Measurements from ENCODE around the gene MCM9. TPM values are rescaled to one million over a fixed set of nuclear protein-coding genes. Genes with fewer than 3 reads are reported as not detected.

The MCM9 gene
- total and polyA plus RNA-seq, 2 of the 13 experiments (the other 11 are each of a cell fraction or from before 2014, with no cell fraction given) = 3.8 to 17.2 TPM

- TF ChIP-seq, protein P1, sequence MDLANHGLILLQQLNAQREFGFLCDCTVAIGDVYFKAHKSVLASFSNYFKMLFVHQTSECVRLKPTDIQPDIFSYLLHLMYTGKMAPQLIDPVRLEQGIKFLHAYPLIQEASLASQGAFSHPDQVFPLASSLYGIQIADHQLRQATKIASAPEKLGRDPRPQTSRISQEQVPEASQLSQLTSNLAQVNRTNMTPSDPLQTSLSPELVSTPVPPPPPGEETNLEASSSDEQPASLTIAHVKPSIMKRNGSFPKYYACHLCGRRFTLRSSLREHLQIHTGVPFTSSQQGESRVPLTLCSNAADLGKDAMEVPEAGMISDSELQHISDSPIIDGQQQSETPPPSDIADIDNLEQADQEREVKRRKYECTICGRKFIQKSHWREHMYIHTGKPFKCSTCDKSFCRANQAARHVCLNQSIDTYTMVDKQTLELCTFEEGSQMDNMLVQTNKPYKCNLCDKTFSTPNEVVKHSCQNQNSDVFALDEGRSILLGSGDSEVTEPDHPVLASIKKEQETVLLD (CRISPR knock-in tag; IDR thresholded peaks at IDR 0.05; ENCODE audit: low read depth) = peak; percentile 60
- TF ChIP-seq FOXK2 (IDR thresholded peaks at IDR 0.05) = no peak
- peak; percentile 29; the same call in 1 of the 2 replicates for TF ChIP-seq SMC3 (IDR thresholded peaks at IDR 0.05; ENCODE audit: low read length)
- TF ChIP-seq POLR2G (IDR thresholded peaks at IDR 0.05; ENCODE audit: low read depth, low read length) = peak; percentile 97
- peak; percentile 88 for TF ChIP-seq REPIN1 (CRISPR knock-in tag; IDR thresholded peaks at IDR 0.05; ENCODE audit: borderline replicate concordance, low read depth)
- no peak for TF ChIP-seq FOXO4 (CRISPR knock-in tag; conservative IDR thresholded peaks at IDR 0.05)
- TF ChIP-seq ZNF138 (CRISPR knock-in tag; IDR thresholded peaks at IDR 0.05; ENCODE audit: low read depth) = no peak
- TF ChIP-seq ZNF460 (CRISPR knock-in tag; IDR thresholded peaks at IDR 0.05; ENCODE audit: borderline replicate concordance) = no peak
- TF ChIP-seq ZNF768 (CRISPR knock-in tag; IDR thresholded peaks at IDR 0.05) = no peak
- no peak for TF ChIP-seq NONO (IDR thresholded peaks at IDR 0.05)
- TF ChIP-seq NONO (CRISPR knock-in tag; conservative IDR thresholded peaks at IDR 0.05) = peak; percentile 90; the same call in 1 of the 2 replicates
- peak; percentile 82 for TF ChIP-seq TOPORS (CRISPR knock-in tag; IDR thresholded peaks at IDR 0.05)
- TF ChIP-seq ZNF75D (CRISPR knock-in tag; IDR thresholded peaks at IDR 0.05; ENCODE audit: borderline replicate concordance) = 0 out of 2 replicates have a peak, but pooled peaks have one; percentile 16
- 0 out of 2 replicates have a peak, but pooled peaks have one; percentile 5 for TF ChIP-seq ZBTB21 (CRISPR knock-in tag; IDR thresholded peaks at IDR 0.05)
- no peak for TF ChIP-seq FOXA1 (IDR thresholded peaks at IDR 0.05)
- TF ChIP-seq FOXA1 (CRISPR knock-in tag; IDR thresholded peaks at IDR 0.05) = peak; percentile 38; the same call in 1 of the 2 replicates
- TF ChIP-seq RBFOX2 (IDR thresholded peaks at IDR 0.05; ENCODE audit: low read depth, low read length) = no peak; the same call in 1 of the 2 replicates
- TF ChIP-seq IRF2 (CRISPR knock-in tag; IDR thresholded peaks at IDR 0.05) = peak; percentile 89
- TF ChIP-seq PHF21A (CRISPR knock-in tag; IDR thresholded peaks at IDR 0.05) = peak; percentile 92
- no peak for TF ChIP-seq REXO4 (CRISPR knock-in tag; IDR thresholded peaks at IDR 0.05; ENCODE audit: borderline replicate concordance)
- no peak for TF ChIP-seq SRSF1 (optimal IDR thresholded peaks at IDR 0.05; ENCODE audit: low read depth, low read length)
- TF ChIP-seq HDAC6 (IDR thresholded peaks at IDR 0.05; ENCODE audit: low read depth, low read length) = no peak
- TF ChIP-seq HES4 (CRISPR knock-in tag; IDR thresholded peaks at IDR 0.05; ENCODE audit: borderline replicate concordance) = no peak
- TF ChIP-seq SP1 (IDR thresholded peaks at IDR 0.05) = no peak
- TF ChIP-seq SP1 (CRISPR knock-in tag; IDR thresholded peaks at IDR 0.05) = peak; percentile 89
- TF ChIP-seq, protein P2, sequence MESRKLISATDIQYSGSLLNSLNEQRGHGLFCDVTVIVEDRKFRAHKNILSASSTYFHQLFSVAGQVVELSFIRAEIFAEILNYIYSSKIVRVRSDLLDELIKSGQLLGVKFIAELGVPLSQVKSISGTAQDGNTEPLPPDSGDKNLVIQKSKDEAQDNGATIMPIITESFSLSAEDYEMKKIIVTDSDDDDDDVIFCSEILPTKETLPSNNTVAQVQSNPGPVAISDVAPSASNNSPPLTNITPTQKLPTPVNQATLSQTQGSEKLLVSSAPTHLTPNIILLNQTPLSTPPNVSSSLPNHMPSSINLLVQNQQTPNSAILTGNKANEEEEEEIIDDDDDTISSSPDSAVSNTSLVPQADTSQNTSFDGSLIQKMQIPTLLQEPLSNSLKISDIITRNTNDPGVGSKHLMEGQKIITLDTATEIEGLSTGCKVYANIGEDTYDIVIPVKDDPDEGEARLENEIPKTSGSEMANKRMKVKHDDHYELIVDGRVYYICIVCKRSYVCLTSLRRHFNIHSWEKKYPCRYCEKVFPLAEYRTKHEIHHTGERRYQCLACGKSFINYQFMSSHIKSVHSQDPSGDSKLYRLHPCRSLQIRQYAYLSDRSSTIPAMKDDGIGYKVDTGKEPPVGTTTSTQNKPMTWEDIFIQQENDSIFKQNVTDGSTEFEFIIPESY (CRISPR knock-in tag; IDR thresholded peaks at IDR 0.05) = peak; percentile 51; the same call in 1 of the 2 replicates
Observed at GRCh38 chr6:118893807-118894424, 41.0 kb downstream of the MCM9 start, which contains the start of gene ASF1A (continued).
